ENCODE data around the gene ACTRT2. TPM values are rescaled to one million over a fixed set of nuclear protein-coding genes. Genes with fewer than 3 reads are reported as not detected.

ACTRT2 gene
- total RNA-seq, 1 experiment from 2014 or later: not detected

DNA sequence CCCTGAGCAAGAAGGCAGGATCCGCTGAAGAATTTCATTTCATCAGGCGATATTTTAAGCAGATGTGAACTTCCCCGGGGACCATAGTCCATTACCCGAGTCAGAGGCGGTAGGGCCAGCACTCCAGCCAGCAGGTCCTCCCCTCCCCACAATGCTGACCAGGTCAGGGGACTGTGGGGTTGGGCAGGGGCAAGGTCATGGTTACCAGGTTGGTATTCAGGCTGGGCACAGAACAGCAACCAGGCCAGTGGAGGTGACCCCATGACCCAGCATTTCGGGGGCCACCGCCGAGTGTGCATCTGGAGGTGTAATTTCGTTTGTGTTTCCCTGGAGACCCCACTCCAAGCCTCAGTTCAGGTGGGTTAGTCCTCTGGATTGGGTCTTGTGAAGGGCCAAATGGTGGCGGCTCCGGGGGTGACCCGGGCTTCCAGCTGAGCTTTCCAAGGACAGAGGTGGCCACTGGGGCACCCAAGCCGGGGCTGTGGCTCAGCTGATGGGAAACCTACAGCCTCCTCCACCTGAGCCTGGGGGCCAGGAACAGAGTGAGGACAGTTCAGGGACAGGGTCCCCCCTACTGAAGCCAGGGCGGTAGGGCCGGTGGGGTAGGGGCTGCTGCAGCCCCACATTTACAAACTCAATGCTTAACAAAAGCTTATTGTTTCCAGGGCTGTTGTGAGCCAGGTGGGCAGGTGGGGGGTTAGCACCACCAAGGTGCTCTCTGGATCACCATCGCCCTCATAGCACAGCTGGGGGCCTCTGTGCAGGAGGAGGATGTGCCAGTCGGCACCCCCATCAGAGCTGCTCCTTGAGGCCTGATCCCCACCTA is 50.5 kb downstream of the ACTRT2 start:
- Mint-ChIP-seq H3K4me3 (ENCODE audit: low read depth, unreplicated experiment) (no peak overlapping the region), H3K4me1 (ENCODE audit: low read depth, unreplicated experiment) (no peaks in the 10 kb centered on the region), H3K36me3 (ENCODE audit: insufficient read depth, unreplicated experiment) (peaks cover 16% of the 10 kb centered on the region), H3K27ac (ENCODE audit: unreplicated experiment) (no peak overlapping the region), H3K9me3 (ENCODE audit: low read depth, unreplicated experiment) (no peaks in the 10 kb centered on the region), H3K27me3 (ENCODE audit: unreplicated experiment) (peaks cover 27% of the 10 kb centered on the region)
- intact Hi-C loops (cut with micrococcal nuclease; ENCODE audit: unreplicated experiment): no loop called here
- TF ChIP-seq, protein P1, sequence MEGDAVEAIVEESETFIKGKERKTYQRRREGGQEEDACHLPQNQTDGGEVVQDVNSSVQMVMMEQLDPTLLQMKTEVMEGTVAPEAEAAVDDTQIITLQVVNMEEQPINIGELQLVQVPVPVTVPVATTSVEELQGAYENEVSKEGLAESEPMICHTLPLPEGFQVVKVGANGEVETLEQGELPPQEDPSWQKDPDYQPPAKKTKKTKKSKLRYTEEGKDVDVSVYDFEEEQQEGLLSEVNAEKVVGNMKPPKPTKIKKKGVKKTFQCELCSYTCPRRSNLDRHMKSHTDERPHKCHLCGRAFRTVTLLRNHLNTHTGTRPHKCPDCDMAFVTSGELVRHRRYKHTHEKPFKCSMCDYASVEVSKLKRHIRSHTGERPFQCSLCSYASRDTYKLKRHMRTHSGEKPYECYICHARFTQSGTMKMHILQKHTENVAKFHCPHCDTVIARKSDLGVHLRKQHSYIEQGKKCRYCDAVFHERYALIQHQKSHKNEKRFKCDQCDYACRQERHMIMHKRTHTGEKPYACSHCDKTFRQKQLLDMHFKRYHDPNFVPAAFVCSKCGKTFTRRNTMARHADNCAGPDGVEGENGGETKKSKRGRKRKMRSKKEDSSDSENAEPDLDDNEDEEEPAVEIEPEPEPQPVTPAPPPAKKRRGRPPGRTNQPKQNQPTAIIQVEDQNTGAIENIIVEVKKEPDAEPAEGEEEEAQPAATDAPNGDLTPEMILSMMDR (IDR thresholded peaks at IDR 0.05; ENCODE audit: unreplicated experiment): no peak
- CTCF ChIA-PET: no interaction called here
- no peak for DNase-seq
- no TSS peak for BruUV-seq (replicated peaks)

Other genes with a start within 250 kb of the ACTRT2 start
- 1.2 and 1.3 TPM in 2 replicates for gene TTC34, start 219.8 kb upstream of the ACTRT2 start, total RNA-seq (2022)
- gene PRDM16, start 47.7 kb downstream of the ACTRT2 start, total RNA-seq (2022): 0.09 and 0.66 TPM in 2 replicates

All from Calu3 (cell line).